HG02885 (cell line): Measurements from ENCODE around the gene NDUFB4.

Experiments
- ATAC-seq: cut with Tn5 transposase; IDR thresholded peaks from one replicate; pipeline ENCODE4 v1.9.1; 2021; ENCODE audit warnings: mild to moderate bottlenecking; ENCODE audit not compliant: unreplicated experiment, poor library complexity

NDUFB4 gene

GRCh38 chr3:120596116-120596852 lies at the start of gene NDUFB4:
Gene NDUFB4 (plus strand): TSS chr3:120596336. CDS start chr3:120596360, 24 bp downstream.
- ATAC-seq: peak; percentile 91

GRCh38 chr3:120550546-120550945 lies 45.6 kb upstream of the NDUFB4 start:
- ATAC-seq: no peak

GRCh38 chr3:120552184-120553172 lies 43.7 kb upstream of the NDUFB4 start:
- no peak for ATAC-seq

GRCh38 chr3:120554812-120555606 lies 41.1 kb upstream of the NDUFB4 start:
- no peak for ATAC-seq

- no peak for ATAC-seq
Measured at GRCh38 chr3:120555657-120556509, 40.3 kb upstream of the NDUFB4 start.

GRCh38 chr3:120557115-120557514 lies 39.0 kb upstream of the NDUFB4 start:
- ATAC-seq: no peak

- peak; percentile 86 for ATAC-seq
Measured at GRCh38 chr3:120558771-120559241, 37.3 kb upstream of the NDUFB4 start.

GRCh38 chr3:120559242-120560061 lies 36.7 kb upstream of the NDUFB4 start:
- ATAC-seq: peak; percentile 20

- no peak for ATAC-seq
Measured at GRCh38 chr3:120560304-120561250, 35.6 kb upstream of the NDUFB4 start.

GRCh38 chr3:120561251-120562045 lies 34.7 kb upstream of the NDUFB4 start:
- peak; percentile 63 for ATAC-seq

- no peak for ATAC-seq
Measured at GRCh38 chr3:120563356-120564022, 32.6 kb upstream of the NDUFB4 start.

- ATAC-seq: no peak
Measured at GRCh38 chr3:120566243-120566975, 29.7 kb upstream of the NDUFB4 start.

GRCh38 chr3:120567370-120568201 lies 28.6 kb upstream of the NDUFB4 start:
- ATAC-seq: peak; percentile 76

- ATAC-seq: no peak
Measured at GRCh38 chr3:120568202-120568531, 28.0 kb upstream of the NDUFB4 start.

- no peak for ATAC-seq
Measured at GRCh38 chr3:120568598-120568997, 27.5 kb upstream of the NDUFB4 start.
